ENCODE data around the gene DUSP18.
A peak's percentile ranks its signal among the peaks of the same experiment; 100 is the strongest.
"Not testable (repeated sequence)": the region's sequence is repeated elsewhere in the genome, so short reads cannot be mapped to it uniquely, and the experiment has no call there.

Gene DUSP18

GRCh38 chr22:30634471-30635233 is 33.0 kb downstream of the DUSP18 start:
- H2AFZ ChIP-seq (ENCODE audit: low read depth) = peak overlapping the region; percentile 58
- H3K36me3 ChIP-seq (ENCODE audit: insufficient read depth) = no peaks in the 10 kb centered on the region
- peak overlapping the region; percentile 25; the same call in 1 of the 2 replicates for H3K27ac ChIP-seq
- H3K9ac ChIP-seq = no peak overlapping the region
- peaks cover 22% of the 10 kb centered on the region for H3K4me1 ChIP-seq (ENCODE audit: low read depth, poor library complexity, severe bottlenecking)
- no peaks in the 10 kb centered on the region for H3K27me3 ChIP-seq (ENCODE audit: insufficient read depth, low read depth)
- no peak overlapping the region for H3K4me3 ChIP-seq (IDR thresholded peaks at IDR 0.05; ENCODE audit: insufficient read depth, low read depth, low read length)
- no peaks in the 10 kb centered on the region for H3K79me2 ChIP-seq (ENCODE audit: insufficient read depth, low read depth)
- TF ChIP-seq CTCF (conservative IDR thresholded peaks at IDR 0.05; ENCODE audit: low read depth, low read length) = peak; percentile 93
- no peaks in the 10 kb centered on the region for H4K20me1 ChIP-seq (ENCODE audit: insufficient read depth)
- H3K4me2 ChIP-seq = peak overlapping the region; percentile 37; the same call in 1 of the 2 replicates

GRCh38 chr22:30631469-30631868 is 36.2 kb downstream of the DUSP18 start:
- not testable (repeated sequence) for H3K27ac ChIP-seq; H3K36me3 ChIP-seq (ENCODE audit: insufficient read depth); H3K79me2 ChIP-seq (ENCODE audit: insufficient read depth, low read depth); H4K20me1 ChIP-seq (ENCODE audit: insufficient read depth); H3K27me3 ChIP-seq (ENCODE audit: insufficient read depth, low read depth); H3K4me2 ChIP-seq; H2AFZ ChIP-seq (ENCODE audit: low read depth); H3K4me3 ChIP-seq (IDR thresholded peaks at IDR 0.05; ENCODE audit: insufficient read depth, low read depth, low read length); H3K9ac ChIP-seq
- peaks cover 15% of the 10 kb centered on the region for H3K4me1 ChIP-seq (ENCODE audit: low read depth, poor library complexity, severe bottlenecking)

- no peak for TF ChIP-seq CTCF (conservative IDR thresholded peaks at IDR 0.05; ENCODE audit: low read depth, low read length)
- H3K36me3 ChIP-seq (ENCODE audit: insufficient read depth) = no peaks in the 10 kb centered on the region
Observed at GRCh38 chr22:30628491-30628890, 39.2 kb downstream of the DUSP18 start.

GRCh38 chr22:30627471-30627870 is 40.2 kb downstream of the DUSP18 start:
- Histone ChIP-seq H3K4me2 (no peak overlapping the region), H4K20me1 (ENCODE audit: insufficient read depth) (no peaks in the 10 kb centered on the region), H3K36me3 (ENCODE audit: insufficient read depth) (no peaks in the 10 kb centered on the region), H3K79me2 (ENCODE audit: insufficient read depth, low read depth) (no peaks in the 10 kb centered on the region), H3K4me3 (IDR thresholded peaks at IDR 0.05; ENCODE audit: insufficient read depth, low read depth, low read length) (no peak overlapping the region), H3K27ac (no peak overlapping the region), H3K27me3 (ENCODE audit: insufficient read depth, low read depth) (no peaks in the 10 kb centered on the region), H3K4me1 (ENCODE audit: low read depth, poor library complexity, severe bottlenecking) (no peaks in the 10 kb centered on the region), H3K9ac (no peak overlapping the region), H2AFZ (ENCODE audit: low read depth) (no peak overlapping the region)
- no peak for TF ChIP-seq CTCF (conservative IDR thresholded peaks at IDR 0.05; ENCODE audit: low read depth, low read length)

More at GRCh38 chr22:30628491-30628890, 39.2 kb downstream of the DUSP18 start:
- H3K4me3 ChIP-seq (IDR thresholded peaks at IDR 0.05; ENCODE audit: insufficient read depth, low read depth, low read length) = no peak overlapping the region
- H3K4me2 ChIP-seq = no peak overlapping the region
- no peaks in the 10 kb centered on the region for H4K20me1 ChIP-seq (ENCODE audit: insufficient read depth)
- H3K27ac ChIP-seq = no peak overlapping the region
- no peaks in the 10 kb centered on the region for H3K79me2 ChIP-seq (ENCODE audit: insufficient read depth, low read depth)
- H3K27me3 ChIP-seq (ENCODE audit: insufficient read depth, low read depth) = no peaks in the 10 kb centered on the region
- H2AFZ ChIP-seq (ENCODE audit: low read depth) = no peak overlapping the region
- no peaks in the 10 kb centered on the region for H3K4me1 ChIP-seq (ENCODE audit: low read depth, poor library complexity, severe bottlenecking)
- H3K9ac ChIP-seq = no peak overlapping the region

GRCh38 chr22:30626413-30626812 is 41.3 kb downstream of the DUSP18 start:
- no peak for TF ChIP-seq CTCF (conservative IDR thresholded peaks at IDR 0.05; ENCODE audit: low read depth, low read length)
- Histone ChIP-seq H2AFZ (ENCODE audit: low read depth) (no peak overlapping the region), H3K36me3 (ENCODE audit: insufficient read depth) (no peaks in the 10 kb centered on the region)

GRCh38 chr22:30619909-30620308 is 47.8 kb downstream of the DUSP18 start:
- H3K36me3 ChIP-seq (ENCODE audit: insufficient read depth); H3K27ac ChIP-seq: not testable (repeated sequence)

More at GRCh38 chr22:30626413-30626812, 41.3 kb downstream of the DUSP18 start:
- Histone ChIP-seq H3K27me3 (ENCODE audit: insufficient read depth, low read depth) (no peaks in the 10 kb centered on the region), H3K4me2 (no peak overlapping the region), H4K20me1 (ENCODE audit: insufficient read depth) (no peaks in the 10 kb centered on the region), H3K79me2 (ENCODE audit: insufficient read depth, low read depth) (no peaks in the 10 kb centered on the region), H3K9ac (no peak overlapping the region), H3K27ac (no peak overlapping the region), H3K4me3 (IDR thresholded peaks at IDR 0.05; ENCODE audit: insufficient read depth, low read depth, low read length) (no peak overlapping the region), H3K4me1 (ENCODE audit: low read depth, poor library complexity, severe bottlenecking) (no peaks in the 10 kb centered on the region)

More at GRCh38 chr22:30619909-30620308, 47.8 kb downstream of the DUSP18 start:
- H3K4me1 ChIP-seq (ENCODE audit: low read depth, poor library complexity, severe bottlenecking); H3K9ac ChIP-seq; H3K79me2 ChIP-seq (ENCODE audit: insufficient read depth, low read depth); H4K20me1 ChIP-seq (ENCODE audit: insufficient read depth); H3K4me2 ChIP-seq; H3K4me3 ChIP-seq (IDR thresholded peaks at IDR 0.05; ENCODE audit: insufficient read depth, low read depth, low read length); H2AFZ ChIP-seq (ENCODE audit: low read depth); H3K27me3 ChIP-seq (ENCODE audit: insufficient read depth, low read depth): not testable (repeated sequence)

Data from KMS-11 (cell line).